Adrenal gland (tissue), 19 donors: ENCODE measurements around the gene TPRN. TPM values are rescaled to one million over a fixed set of nuclear protein-coding genes. Genes with fewer than 3 reads are reported as not detected.

ENCODE experiments used
- DNase-seq, 7 donors: peaks; one replicate each; pipeline ENCODE4 v3.0.0-alpha.2; 2019 to 2020
- H3K27ac ChIP-seq, 5 donors: fragments of 200-600 bp; sonication (generic) in 4 of 5; 1 replicate in 3 of 5; 2 replicates in 2 of 5; pipeline versions ENCODE4 v1.5.1 to v1.8.0; 2016 to 2020; ENCODE audit warnings: mild to moderate bottlenecking in 1 of 5
- H3K27me3 ChIP-seq: fragments of 200-600 bp; 2 replicates; pipeline ENCODE4 v1.8.0; 2021
- H3K36me3 ChIP-seq, 2 donors: fragments of 200-600 bp; replicated peaks in 1 of 2; 1 replicate in 1 of 2; 2 replicates in 1 of 2; pipeline versions ENCODE4 v1.5.1 to v1.8.0; 2018 to 2022
- H3K4me1 ChIP-seq, 2 donors: fragments of 200-600 bp; replicated peaks in 1 of 2; 1 replicate in 1 of 2; 2 replicates in 1 of 2; pipeline versions ENCODE4 v1.5.1 to v1.8.0; 2018 to 2021
- H3K4me3 ChIP-seq, 4 donors: fragments of 200-600 bp; sonication (generic) in 3 of 4; one replicate each; pipeline ENCODE4 v1.5.1; 2016 to 2018
- H3K9me3 ChIP-seq, 3 donors: fragments of 200-600 bp; sonication (generic) in 1 of 3; replicated peaks in 1 of 3; 1 replicate in 2 of 3; 2 replicates in 1 of 3; pipeline versions ENCODE4 v1.5.1 to v1.8.0; 2016 to 2021
- POLR2A ChIP-seq, 2 donors: fragments of 450-650 bp; IDR thresholded peaks; one replicate each; pipeline ENCODE4 v1.6.1; 2017; ENCODE audit warnings: antibody characterized with exemption in 2 of 2, mild to moderate bottlenecking in 2 of 2, moderate library complexity in 1 of 2
- WGBS, 4 donors: extraction: QIAGEN DNeasy Blood & Tissue Kit in 2 of 4; methylation state at CpG; one replicate each; pipeline versions ENCODE4 v1.1.5 to v1.1.7; 2013 to 2017; 5-methylcytosine and 5-hydroxymethylcytosine counted together
- intact Hi-C, 2 donors: fragments of 100-400 bp; cut with DNase I; formaldehyde crosslinking; loops; one replicate each; pipeline versions ENCODE4 v1.14.1 to v1.15.0; 2022 to 2023
- long read RNA-seq, 10 donors: library from polyadenylated mRNA in 3 of 10; unstranded in 2 of 10; stranded (forward) in 1 of 10; transcript quantifications; one replicate each; pipeline ENCODE4 v2.0.0 and lab custom pipeline, GENCODE V29; 2021 to 2026
- polyA plus RNA-seq, 3 donors: library from polyadenylated mRNA; stranded (reverse); fragments of 200-250 nt in 2 of 3; fragments of 350-450 nt in 1 of 3; fragmentation: Illumina TruSeq in 1 of 3; extraction: RNeasy Lipid Tissue Mini Kit (QIAGEN cat#74804) in 1 of 3; gene quantifications; one replicate each; pipeline ENCODE4 v1.2.3, GENCODE V29; 2013 to 2014
- total RNA-seq, 9 donors: library from RNA; depleted of rRNA in 4 of 9; stranded (reverse); fragments of >200 nt in 4 of 9; fragments of 120-200 nt in 1 of 9; fragmentation: NEBNext Ultra II Directional in 1 of 9; extraction: Animal tissue kit (Norgen Biotek cat#: 25700) in 1 of 9; gene quantifications; one replicate each; pipeline versions ENCODE4 v1.1.0 to v1.2.4, GENCODE V29; 2013 to 2023
- TF ChIP-seq, protein P1 (sequence below), 6 experiments: fragments of 450-650 bp in 4 of 6; fragments of 200-600 bp in 2 of 6; sonication (generic) in 1 of 6; IDR thresholded peaks; 1 replicate in 5 of 6; 2 replicates in 1 of 6; pipeline versions ENCODE4 v1.5.1 to v1.8.0; 2016 to 2021; ENCODE audit warnings: antibody characterized with exemption in 6 of 6, mild to moderate bottlenecking in 2 of 6, moderate library complexity in 1 of 6
- donor health status: healthy with polysubstance abuse.
- donor health status: Bipolar disorder and iron deficiency.
- donor health status: DM: yes; HTN: yes; CAD: no.
- donor health status: DM: no; HTN: no; CAD: no.
- donor health status: DM: no; HTN: no; CAD: no.
- donor health status: DM: yes; HTN: yes; CAD: no.

Gene TPRN, protein sequence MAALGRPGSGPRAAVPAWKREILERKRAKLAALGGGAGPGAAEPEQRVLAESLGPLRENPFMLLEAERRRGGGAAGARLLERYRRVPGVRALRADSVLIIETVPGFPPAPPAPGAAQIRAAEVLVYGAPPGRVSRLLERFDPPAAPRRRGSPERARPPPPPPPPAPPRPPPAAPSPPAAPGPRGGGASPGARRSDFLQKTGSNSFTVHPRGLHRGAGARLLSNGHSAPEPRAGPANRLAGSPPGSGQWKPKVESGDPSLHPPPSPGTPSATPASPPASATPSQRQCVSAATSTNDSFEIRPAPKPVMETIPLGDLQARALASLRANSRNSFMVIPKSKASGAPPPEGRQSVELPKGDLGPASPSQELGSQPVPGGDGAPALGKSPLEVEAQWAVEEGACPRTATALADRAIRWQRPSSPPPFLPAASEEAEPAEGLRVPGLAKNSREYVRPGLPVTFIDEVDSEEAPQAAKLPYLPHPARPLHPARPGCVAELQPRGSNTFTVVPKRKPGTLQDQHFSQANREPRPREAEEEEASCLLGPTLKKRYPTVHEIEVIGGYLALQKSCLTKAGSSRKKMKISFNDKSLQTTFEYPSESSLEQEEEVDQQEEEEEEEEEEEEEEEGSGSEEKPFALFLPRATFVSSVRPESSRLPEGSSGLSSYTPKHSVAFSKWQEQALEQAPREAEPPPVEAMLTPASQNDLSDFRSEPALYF
- total RNA-seq (10 to 100 TPM in 5 of 9 donors, 1 to 10 TPM in 4; 5.0 to 23.5 (median 10.7) TPM), polyA plus RNA-seq (1 to 10 TPM; 1.4 to 7.6 (median 3.4) TPM)
- long read RNA-seq, donor 1, transcript TPRN-202 (4 exons, 2,661 nt) = major isoform, 5 of 5 reads
- long read RNA-seq, donor 1, partial matches to known transcripts = 0 of 5 reads
- long read RNA-seq, donor 1, other reads (novel, unspliced or antisense) = 0 of 5 reads
- long read RNA-seq, donor 2, partial matches to known transcripts = 0 of 2 reads
- long read RNA-seq, donor 2, other reads (novel, unspliced or antisense) = 0 of 2 reads
- long read RNA-seq, donor 3, partial matches to known transcripts = 0 of 5 reads
- long read RNA-seq, donor 3, other reads (novel, unspliced or antisense) = 0 of 5 reads
- long read RNA-seq, donor 4, partial matches to known transcripts = 1 of 3 reads
- long read RNA-seq, donor 4, other reads (novel, unspliced or antisense) = 1 of 3 reads
- long read RNA-seq, donor 5, transcript TPRN-202 (4 exons, 2,661 nt) = major isoform, 30 of 37 reads
- long read RNA-seq, donor 5, partial matches to known transcripts = 0 of 37 reads
- long read RNA-seq, donor 5, other reads (novel, unspliced or antisense) = 5 of 37 reads
- long read RNA-seq, donor 6, partial matches to known transcripts = 1 of 4 reads
- long read RNA-seq, donor 6, other reads (novel, unspliced or antisense) = 1 of 4 reads
- long read RNA-seq, donor 7, partial matches to known transcripts = 0 of 2 reads
- long read RNA-seq, donor 7, other reads (novel, unspliced or antisense) = 0 of 2 reads
- long read RNA-seq, donor 8, transcript TPRN-202 (4 exons, 2,661 nt) = major isoform, 7 of 8 reads
- long read RNA-seq, donor 8, partial matches to known transcripts = 0 of 8 reads
- long read RNA-seq, donor 8, other reads (novel, unspliced or antisense) = 0 of 8 reads
- long read RNA-seq, donor 9, partial matches to known transcripts = 0 of 6 reads
- long read RNA-seq, donor 9, other reads (novel, unspliced or antisense) = 0 of 6 reads
- long read RNA-seq, donor 10, partial matches to known transcripts = 0 of 4 reads
- long read RNA-seq, donor 10, other reads (novel, unspliced or antisense) = 0 of 4 reads

GRCh38 chr9:137200311-137201204 is at the start of gene TPRN:
TPRN (minus strand) TSS chr9:137200741; CDS start chr9:137200711, 30 bp downstream.
- peak; percentile 92 to 93 for TF ChIP-seq POLR2A (IDR thresholded peaks at IDR 0.05)
- TF ChIP-seq, protein P1, sequence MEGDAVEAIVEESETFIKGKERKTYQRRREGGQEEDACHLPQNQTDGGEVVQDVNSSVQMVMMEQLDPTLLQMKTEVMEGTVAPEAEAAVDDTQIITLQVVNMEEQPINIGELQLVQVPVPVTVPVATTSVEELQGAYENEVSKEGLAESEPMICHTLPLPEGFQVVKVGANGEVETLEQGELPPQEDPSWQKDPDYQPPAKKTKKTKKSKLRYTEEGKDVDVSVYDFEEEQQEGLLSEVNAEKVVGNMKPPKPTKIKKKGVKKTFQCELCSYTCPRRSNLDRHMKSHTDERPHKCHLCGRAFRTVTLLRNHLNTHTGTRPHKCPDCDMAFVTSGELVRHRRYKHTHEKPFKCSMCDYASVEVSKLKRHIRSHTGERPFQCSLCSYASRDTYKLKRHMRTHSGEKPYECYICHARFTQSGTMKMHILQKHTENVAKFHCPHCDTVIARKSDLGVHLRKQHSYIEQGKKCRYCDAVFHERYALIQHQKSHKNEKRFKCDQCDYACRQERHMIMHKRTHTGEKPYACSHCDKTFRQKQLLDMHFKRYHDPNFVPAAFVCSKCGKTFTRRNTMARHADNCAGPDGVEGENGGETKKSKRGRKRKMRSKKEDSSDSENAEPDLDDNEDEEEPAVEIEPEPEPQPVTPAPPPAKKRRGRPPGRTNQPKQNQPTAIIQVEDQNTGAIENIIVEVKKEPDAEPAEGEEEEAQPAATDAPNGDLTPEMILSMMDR (IDR thresholded peaks at IDR 0.05) = peak in 1 of 6 experiments; percentile 14
- no peaks in the 10 kb centered on the region for H3K27me3 ChIP-seq
- WGBS, 4 donors = 0 to 13% (median 1%) methylated on average over 3 to 118 of the region's 118 CpGs
- peak within 1 kb of the TSS in 4 of 5 donors; percentile 52 to 90 (median 70) for H3K27ac ChIP-seq
- no peaks in the 10 kb centered on the region for H3K9me3 ChIP-seq
- peak within 1 kb of the TSS in 3 of 4 donors; percentile 27 to 91 (median 59) for H3K4me3 ChIP-seq
- no peaks in the 10 kb centered on the region for H3K36me3 ChIP-seq
- DNase-seq = peak; percentile 99 to 100 (median 100)
- intact Hi-C loops = no loop called here
- H3K4me1 ChIP-seq = peaks cover 15 to 59% of the 10 kb centered on the region in 2 donors

GRCh38 chr9:137247916-137248175 is 47.3 kb upstream of the TPRN start:
- H3K36me3 ChIP-seq = peaks cover 0 to 10% of the 10 kb centered on the region in 2 donors
- no peak overlapping the region for H3K27ac ChIP-seq
- H3K9me3 ChIP-seq = no peaks in the 10 kb centered on the region
- H3K27me3 ChIP-seq = no peaks in the 10 kb centered on the region
- WGBS, 4 donors = 83 to 100% (median 87%) methylated on average over 1 to 6 of the region's 6 CpGs
- TF ChIP-seq, protein P1 (IDR thresholded peaks at IDR 0.05) = no peak
- no peak for TF ChIP-seq POLR2A (IDR thresholded peaks at IDR 0.05)
- intact Hi-C loops = no loop called here
- no peak overlapping the region for H3K4me3 ChIP-seq
- no peak for DNase-seq
- H3K4me1 ChIP-seq = peaks cover 0 to 15% of the 10 kb centered on the region in 2 donors

DNA sequence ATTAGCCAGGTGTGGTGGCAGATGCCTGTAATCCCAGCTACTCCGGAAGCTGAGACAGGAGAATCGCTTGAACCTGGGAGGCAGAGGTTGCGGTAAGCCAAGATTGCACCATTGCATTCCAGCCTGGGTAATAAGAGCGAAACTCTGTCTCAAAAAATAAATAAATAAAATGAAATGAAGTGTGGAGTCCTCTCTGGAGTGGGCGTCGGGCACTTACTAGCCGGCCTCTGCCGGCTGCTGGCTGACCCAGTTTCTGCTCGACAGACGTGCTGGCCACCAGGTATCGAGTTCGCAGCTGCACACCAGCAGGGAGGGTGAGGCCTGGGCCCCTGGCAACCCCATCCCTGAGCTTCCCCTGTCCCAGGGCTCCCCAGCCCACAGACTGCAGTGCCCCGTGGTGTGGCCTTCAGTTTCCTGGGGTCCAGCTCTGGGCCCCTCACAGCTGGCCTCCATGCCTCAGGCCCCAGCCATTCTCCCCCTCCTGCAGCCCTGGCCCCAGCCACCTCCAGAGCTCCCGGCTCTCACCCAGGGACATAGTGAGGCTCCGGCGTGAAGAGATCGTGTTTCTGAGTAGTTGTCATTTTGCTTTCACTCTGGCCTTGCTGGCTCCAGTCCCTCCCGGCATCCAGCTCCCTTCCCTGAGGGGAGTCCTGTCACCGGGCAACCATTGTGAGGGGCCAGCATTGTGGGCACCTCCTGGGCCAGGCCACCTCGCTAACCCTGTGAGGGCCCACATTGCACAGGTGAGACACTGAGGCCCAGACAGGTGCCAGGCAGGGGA is 46.8 kb upstream of the TPRN start:
- Histone ChIP-seq H3K9me3 (no peaks in the 10 kb centered on the region), H3K27me3 (no peaks in the 10 kb centered on the region), H3K36me3 (peaks cover 0 to 15% of the 10 kb centered on the region in 2 donors), H3K4me3 (no peak overlapping the region), H3K27ac (no peak overlapping the region), H3K4me1 (peaks cover 0 to 20% of the 10 kb centered on the region in 2 donors)
- intact Hi-C loops = no loop called here
- TF ChIP-seq POLR2A (IDR thresholded peaks at IDR 0.05) = no peak
- TF ChIP-seq, protein P1 (IDR thresholded peaks at IDR 0.05) = no peak
- DNase-seq = no peak
- WGBS, 4 donors = 60 to 76% (median 68%) methylated on average over 19 to 20 of the region's 20 CpGs
